GM20000 (cell line): ENCODE results near the gene AKAP8L.
A peak's percentile ranks its signal among the peaks of the same experiment; 100 is the strongest.

Experiments used
- DNase-seq: peaks from one replicate; pipeline ENCODE4 v3.0.0; 2012; ENCODE audit warnings: low spot score
- CTCF ChIP-seq: IDR thresholded peaks from 2 replicates; pipeline ENCODE4 v1.5.1; 2012; ENCODE audit warnings: mild to moderate bottlenecking, control low read depth; ENCODE audit errors: extremely low read depth, missing control alignments

The AKAP8L gene

GRCh38 chr19:15452111-15453047 is 33.6 kb upstream of the AKAP8L start:
- no peak for DNase-seq
- TF ChIP-seq CTCF = no peak

- TF ChIP-seq CTCF = no peak
These were observed 31.7 kb upstream of the AKAP8L start for GRCh38 chr19:15450528-15450890.

GRCh38 chr19:15449620-15450527 is 31.1 kb upstream of the AKAP8L start, which contains the start of gene WIZ:
WIZ (minus strand) TSS chr19:15449956; CDS start chr19:15448307, 1,649 bp downstream.
- TF ChIP-seq CTCF = no peak

More at GRCh38 chr19:15450528-15450890, 31.7 kb upstream of the AKAP8L start:
- DNase-seq = no peak

GRCh38 chr19:15448778-15449619 is 30.2 kb upstream of the AKAP8L start:
- peak; percentile 76 for DNase-seq
- TF ChIP-seq CTCF = no peak

More at GRCh38 chr19:15449620-15450527, 31.1 kb upstream of the AKAP8L start, which contains the start of gene WIZ:
- peak; percentile 98 for DNase-seq

- no peak for DNase-seq
- no peak for TF ChIP-seq CTCF
These were observed 29.4 kb upstream of the AKAP8L start for GRCh38 chr19:15448044-15448777.

GRCh38 chr19:15447057-15447456 is 28.3 kb upstream of the AKAP8L start:
- no peak for TF ChIP-seq CTCF
- no peak for DNase-seq
